DOHH2 (cell line): ENCODE measurements around the gene SERTAD4.

Source experiments
- CTCF ChIP-seq: fragments of 200-600 bp; sonication (generic); IDR thresholded peaks from one replicate; pipeline ENCODE4 v1.5.1; 2014; ENCODE audit warnings: antibody characterized with exemption, mild to moderate bottlenecking, low read depth, low read length; ENCODE audit not compliant: poor library complexity, severe bottlenecking
- EZH2phosphoT487 ChIP-seq: fragments of 200-600 bp; sonication (generic); IDR thresholded peaks from 2 replicates; pipeline ENCODE4 v1.6.1; 2017; ENCODE audit warnings: borderline replicate concordance, mild to moderate bottlenecking, antibody characterized with exemption, low read length, moderate library complexity, mixed read lengths

- no peak for TF ChIP-seq CTCF
- TF ChIP-seq EZH2phosphoT487: no peak
These were observed 19.3 kb upstream of the SERTAD4 start for GRCh38 chr1:210213335-210213734.
